Vagina (tissue), 2 donors: ENCODE results near the gene TP53I11.

ENCODE experiments used
- POLR2A ChIP-seq, 2 donors: fragments of 450-650 bp; IDR thresholded peaks; one replicate each; pipeline ENCODE4 v1.6.1; 2017; ENCODE audit warnings: antibody characterized with exemption in 2 of 2, mild to moderate bottlenecking in 2 of 2, moderate library complexity in 2 of 2
- TF ChIP-seq, protein P1 (sequence below), 3 experiments: fragments of 450-650 bp in 2 of 3; fragments of 200-600 bp in 1 of 3; sonication (generic) in 1 of 3; IDR thresholded peaks; one replicate each; pipeline ENCODE4 v1.5.1; 2017 to 2019; ENCODE audit warnings: antibody characterized with exemption in 3 of 3, mild to moderate bottlenecking in 2 of 3, moderate library complexity in 2 of 3

DNA sequence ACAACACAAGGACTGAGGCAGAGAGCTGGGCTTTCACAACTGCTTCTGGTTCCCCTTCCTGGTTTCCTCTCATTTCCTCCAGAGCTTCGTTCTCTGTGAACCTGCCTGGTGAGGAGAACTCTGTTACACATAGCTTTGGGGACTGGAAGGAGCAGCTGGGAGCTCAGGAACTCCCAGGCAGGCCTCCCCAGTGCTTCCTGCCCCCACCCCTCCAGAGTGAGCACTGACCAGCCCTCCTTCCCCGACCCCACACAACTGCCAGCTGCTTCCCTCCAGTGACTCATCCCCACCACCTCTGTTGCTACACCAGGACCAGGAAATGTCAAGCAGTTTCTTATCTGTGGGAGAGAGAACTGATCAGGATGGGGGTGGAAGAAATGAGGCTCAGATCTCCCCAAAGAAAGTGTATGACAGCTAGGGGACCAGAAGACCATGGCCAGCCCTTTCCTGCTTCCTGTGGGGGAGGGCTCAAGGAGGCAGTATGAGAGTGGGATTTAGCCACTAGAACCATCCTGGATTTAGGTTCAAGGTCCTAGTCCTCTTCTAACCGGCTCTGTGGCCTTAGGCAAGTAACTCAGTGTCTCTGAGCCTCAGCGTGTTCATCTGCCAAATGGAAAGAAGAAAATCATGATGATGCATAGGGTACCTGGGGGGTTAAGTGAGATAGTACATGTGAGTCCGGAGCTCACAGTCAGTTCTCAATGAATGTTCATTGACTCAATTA is 4.5 kb upstream of the TP53I11 start:
- TF ChIP-seq POLR2A (IDR thresholded peaks at IDR 0.05), result no peak
- TF ChIP-seq, protein P1, sequence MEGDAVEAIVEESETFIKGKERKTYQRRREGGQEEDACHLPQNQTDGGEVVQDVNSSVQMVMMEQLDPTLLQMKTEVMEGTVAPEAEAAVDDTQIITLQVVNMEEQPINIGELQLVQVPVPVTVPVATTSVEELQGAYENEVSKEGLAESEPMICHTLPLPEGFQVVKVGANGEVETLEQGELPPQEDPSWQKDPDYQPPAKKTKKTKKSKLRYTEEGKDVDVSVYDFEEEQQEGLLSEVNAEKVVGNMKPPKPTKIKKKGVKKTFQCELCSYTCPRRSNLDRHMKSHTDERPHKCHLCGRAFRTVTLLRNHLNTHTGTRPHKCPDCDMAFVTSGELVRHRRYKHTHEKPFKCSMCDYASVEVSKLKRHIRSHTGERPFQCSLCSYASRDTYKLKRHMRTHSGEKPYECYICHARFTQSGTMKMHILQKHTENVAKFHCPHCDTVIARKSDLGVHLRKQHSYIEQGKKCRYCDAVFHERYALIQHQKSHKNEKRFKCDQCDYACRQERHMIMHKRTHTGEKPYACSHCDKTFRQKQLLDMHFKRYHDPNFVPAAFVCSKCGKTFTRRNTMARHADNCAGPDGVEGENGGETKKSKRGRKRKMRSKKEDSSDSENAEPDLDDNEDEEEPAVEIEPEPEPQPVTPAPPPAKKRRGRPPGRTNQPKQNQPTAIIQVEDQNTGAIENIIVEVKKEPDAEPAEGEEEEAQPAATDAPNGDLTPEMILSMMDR (IDR thresholded peaks at IDR 0.05), result no peak
